ENCODE data around the gene NUBPL.

NUBPL gene

GRCh38 chr14:31717294-31718085 is 156.3 kb downstream of the NUBPL start:
- TF ChIP-seq GATA2 (IDR thresholded peaks at IDR 0.05; ENCODE audit: low read depth, low read length), result no peak
- no peak for TF ChIP-seq GATA3 (IDR thresholded peaks at IDR 0.05; ENCODE audit: low read depth, low read length)

GRCh38 chr14:31718585-31718984 is 157.4 kb downstream of the NUBPL start:
- TF ChIP-seq GATA2 (IDR thresholded peaks at IDR 0.05; ENCODE audit: low read depth, low read length), result no peak
- TF ChIP-seq GATA3 (IDR thresholded peaks at IDR 0.05; ENCODE audit: low read depth, low read length), result no peak

GRCh38 chr14:31718985-31719384 is 157.8 kb downstream of the NUBPL start:
- TF ChIP-seq GATA3 (IDR thresholded peaks at IDR 0.05; ENCODE audit: low read depth, low read length), result no peak
- no peak for TF ChIP-seq GATA2 (IDR thresholded peaks at IDR 0.05; ENCODE audit: low read depth, low read length)

DNA sequence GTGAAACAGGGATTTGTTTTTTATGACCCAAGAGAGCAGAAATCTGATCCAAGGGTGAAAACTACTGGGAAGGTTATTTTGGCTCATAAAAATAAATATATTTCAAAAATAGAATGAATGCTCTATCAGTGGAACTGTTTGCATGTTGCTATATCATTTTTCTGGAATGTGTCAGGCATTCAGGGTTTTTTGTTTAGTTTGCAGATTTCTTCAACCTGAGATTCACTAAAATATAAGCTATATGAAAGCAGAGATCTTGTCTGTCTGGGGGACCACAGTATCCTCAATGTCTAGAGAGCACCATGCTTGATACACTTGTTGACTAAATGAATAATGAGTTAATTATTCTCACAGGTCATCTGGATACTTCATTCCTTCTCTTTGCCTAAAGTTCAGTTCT is 165.1 kb downstream of the NUBPL start:
- TF ChIP-seq GATA3 (IDR thresholded peaks at IDR 0.05; ENCODE audit: low read depth, low read length) (no peak), GATA2 (IDR thresholded peaks at IDR 0.05; ENCODE audit: low read depth, low read length) (no peak)

- TF ChIP-seq GATA3 (IDR thresholded peaks at IDR 0.05; ENCODE audit: low read depth, low read length) (no peak), GATA2 (IDR thresholded peaks at IDR 0.05; ENCODE audit: low read depth, low read length) (no peak)
Measured at GRCh38 chr14:31727797-31728196, 166.6 kb downstream of the NUBPL start.

- TF ChIP-seq GATA3 (IDR thresholded peaks at IDR 0.05; ENCODE audit: low read depth, low read length), result no peak
Measured at GRCh38 chr14:31740688-31741087, 179.5 kb downstream of the NUBPL start.

- TF ChIP-seq GATA3 (IDR thresholded peaks at IDR 0.05; ENCODE audit: low read depth, low read length) (no peak), GATA2 (IDR thresholded peaks at IDR 0.05; ENCODE audit: low read depth, low read length) (no peak)
Measured at GRCh38 chr14:31745741-31746140, 184.5 kb downstream of the NUBPL start.

- no peak for TF ChIP-seq GATA2 (IDR thresholded peaks at IDR 0.05; ENCODE audit: low read depth, low read length)
- no peak for TF ChIP-seq GATA3 (IDR thresholded peaks at IDR 0.05; ENCODE audit: low read depth, low read length)
Measured at GRCh38 chr14:31746326-31746725, 185.1 kb downstream of the NUBPL start.

DNA sequence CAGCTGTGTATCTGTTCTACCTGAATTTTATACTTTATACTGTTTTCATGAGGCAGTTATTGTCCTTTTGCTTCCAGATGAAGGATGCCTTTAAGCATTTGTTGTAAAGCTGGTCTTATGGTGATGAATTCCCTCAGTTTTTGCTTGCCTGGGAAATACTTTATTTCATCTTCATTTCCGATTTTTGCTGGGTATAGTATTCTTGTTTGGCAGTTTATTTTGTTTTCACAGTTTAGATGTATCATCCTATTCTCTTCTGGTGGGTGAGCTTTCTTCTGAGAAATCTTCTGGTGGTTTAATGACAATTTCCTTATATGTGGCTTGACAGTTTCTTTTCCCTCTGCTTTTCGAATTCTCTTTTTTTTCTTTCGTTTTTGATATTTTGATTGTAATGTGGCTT is 188.1 kb downstream of the NUBPL start:
- TF ChIP-seq GATA3 (IDR thresholded peaks at IDR 0.05; ENCODE audit: low read depth, low read length) (no peak), GATA2 (IDR thresholded peaks at IDR 0.05; ENCODE audit: low read depth, low read length) (no peak)

- TF ChIP-seq GATA2 (IDR thresholded peaks at IDR 0.05; ENCODE audit: low read depth, low read length) (no peak), GATA3 (IDR thresholded peaks at IDR 0.05; ENCODE audit: low read depth, low read length) (no peak)
Measured at GRCh38 chr14:31752867-31753661, 191.9 kb downstream of the NUBPL start.

GRCh38 chr14:31758941-31759340 is 197.7 kb downstream of the NUBPL start:
- TF ChIP-seq GATA3 (IDR thresholded peaks at IDR 0.05; ENCODE audit: low read depth, low read length) (no peak), GATA2 (IDR thresholded peaks at IDR 0.05; ENCODE audit: low read depth, low read length) (no peak)

DNA sequence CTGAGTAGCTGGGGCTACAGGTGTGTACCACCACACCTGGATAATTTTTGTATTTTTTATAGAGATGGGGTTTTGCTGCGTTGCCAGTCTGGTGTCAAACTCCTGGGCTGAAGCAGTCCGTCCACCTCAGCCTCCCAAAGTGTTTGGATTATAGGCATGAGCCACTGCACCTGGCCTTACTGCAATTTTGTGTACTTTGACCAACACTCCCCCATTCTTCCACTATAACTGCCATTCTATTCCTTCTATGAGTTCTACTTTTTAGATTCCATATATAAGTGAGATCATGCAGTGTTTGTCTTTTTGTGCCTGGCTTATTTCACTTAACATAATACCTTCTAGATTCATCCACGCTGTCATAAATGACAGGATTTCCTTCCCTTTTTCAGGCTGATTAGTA is 199.1 kb downstream of the NUBPL start:
- no peak for TF ChIP-seq GATA2 (IDR thresholded peaks at IDR 0.05; ENCODE audit: low read depth, low read length)
- no peak for TF ChIP-seq GATA3 (IDR thresholded peaks at IDR 0.05; ENCODE audit: low read depth, low read length)

DNA sequence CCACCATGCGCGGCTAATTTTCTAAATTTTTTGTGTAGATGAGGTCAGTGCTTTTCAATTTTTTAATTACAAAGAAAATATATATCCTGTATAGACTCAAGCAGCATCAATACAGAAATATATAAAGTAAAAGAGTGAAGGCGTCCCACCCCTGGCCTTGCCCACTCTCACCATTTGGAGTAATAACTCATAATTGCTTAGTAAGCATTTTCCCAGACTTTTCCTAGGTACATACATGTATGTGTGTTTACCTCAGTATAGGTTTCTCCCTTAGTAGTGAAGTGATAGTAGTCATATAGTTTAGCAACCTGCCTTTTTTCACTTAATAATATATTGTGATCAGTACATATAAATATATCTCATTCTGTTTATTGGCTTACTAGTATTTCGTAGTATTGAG is 200.1 kb downstream of the NUBPL start:
- TF ChIP-seq GATA3 (IDR thresholded peaks at IDR 0.05; ENCODE audit: low read depth, low read length), result no peak
- TF ChIP-seq GATA2 (IDR thresholded peaks at IDR 0.05; ENCODE audit: low read depth, low read length), result no peak

- TF ChIP-seq GATA3 (IDR thresholded peaks at IDR 0.05; ENCODE audit: low read depth, low read length) (no peak), GATA2 (IDR thresholded peaks at IDR 0.05; ENCODE audit: low read depth, low read length) (no peak)
Measured at GRCh38 chr14:31763041-31763440, 201.8 kb downstream of the NUBPL start.

DNA sequence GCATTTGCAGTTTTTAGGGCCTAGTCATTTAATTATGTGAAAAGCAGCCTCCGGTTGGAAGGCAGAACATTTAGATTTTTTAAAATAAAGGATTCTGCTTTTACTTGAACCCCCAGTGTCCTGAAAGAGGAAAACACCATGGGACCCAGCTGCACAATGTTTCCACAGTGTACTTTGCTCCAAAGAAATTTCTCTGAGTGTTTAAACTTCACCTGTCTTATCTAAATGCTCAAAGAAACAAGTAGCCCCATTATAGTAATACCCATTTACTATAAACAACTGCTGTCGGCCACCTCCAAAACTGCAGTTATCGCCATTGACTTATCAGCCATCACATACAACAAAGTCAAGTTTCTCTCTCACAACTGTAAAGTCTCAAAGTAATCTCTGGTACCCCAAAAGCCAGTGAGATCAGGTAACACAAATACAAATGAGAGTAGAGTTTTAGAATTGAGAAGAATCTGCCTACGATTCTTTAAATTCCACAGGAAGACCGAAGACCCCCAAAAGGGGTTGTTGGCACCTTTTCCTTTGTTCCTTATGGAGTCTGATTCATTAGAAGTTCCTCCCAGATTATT is 205.2 kb downstream of the NUBPL start:
- TF ChIP-seq GATA2 (IDR thresholded peaks at IDR 0.05; ENCODE audit: low read depth, low read length) (no peak), GATA3 (IDR thresholded peaks at IDR 0.05; ENCODE audit: low read depth, low read length) (no peak)

All from SH-SY5Y (cell line).